Measurements from ENCODE around the gene POGK. TPM values are rescaled to one million over a fixed set of nuclear protein-coding genes. Genes with fewer than 3 reads are reported as not detected.

Gene POGK
- total RNA-seq, 1 experiment from 2014 or later, result 47.7 TPM

DNA sequence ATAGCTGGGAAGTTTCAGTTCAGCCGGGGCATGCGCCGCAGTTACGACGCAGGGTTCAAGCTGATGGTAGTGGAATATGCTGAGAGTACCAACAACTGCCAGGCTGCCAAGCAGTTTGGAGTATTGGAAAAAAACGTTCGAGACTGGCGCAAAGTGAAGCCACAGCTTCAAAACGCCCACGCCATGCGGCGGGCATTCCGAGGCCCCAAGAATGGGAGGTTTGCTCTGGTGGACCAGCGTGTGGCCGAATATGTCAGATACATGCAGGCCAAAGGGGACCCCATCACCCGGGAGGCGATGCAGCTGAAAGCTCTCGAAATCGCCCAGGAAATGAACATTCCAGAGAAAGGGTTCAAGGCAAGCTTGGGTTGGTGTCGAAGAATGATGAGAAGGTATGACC, 9.9 kb downstream of the POGK start:
- no peak overlapping the region for H3K4ac ChIP-seq (ENCODE audit: low read depth, low read length)
- H2BK12ac ChIP-seq (ENCODE audit: insufficient read length, low read depth, low read length), result no peak overlapping the region
- Mint-ChIP-seq H3K36me3 (ENCODE audit: insufficient read depth in 1 of 3, low read depth in 3 of 3) (peaks cover 66 to 97% (median 91%) of the 10 kb centered on the region in 3 experiments), H3K4me1 (peaks cover 3 to 5% of the 10 kb centered on the region in 2 experiments; a peak in 2 of 4 replicates), H3K27ac (0 out of 7 replicates have a peak overlapping the region, but pooled peaks of 1 of the 3 experiments have one; percentile 18), H3K27me3 (ENCODE audit: low read depth) (no peaks in the 10 kb centered on the region), H3K9me3 (no peaks in the 10 kb centered on the region), H3K4me3 (no peak overlapping the region)
- H3K23me2 ChIP-seq (ENCODE audit: insufficient read length, low read depth, low read length, poor library complexity, severe bottlenecking), result no peaks in the 10 kb centered on the region
- no peak overlapping the region for H3K14ac ChIP-seq (ENCODE audit: insufficient read depth, low read length)
- H3K79me2 ChIP-seq (ENCODE audit: insufficient read depth, low read length), result no peaks in the 10 kb centered on the region
- H4K8ac ChIP-seq (replicated peaks; ENCODE audit: insufficient read length, low read depth, low read length), result no peak overlapping the region
- no peak overlapping the region for H4K5ac ChIP-seq (ENCODE audit: insufficient read length, low read depth, low read length)
- H2BK120ac ChIP-seq (ENCODE audit: low read depth, low read length, poor library complexity, severe bottlenecking), result no peak overlapping the region
- no peaks in the 10 kb centered on the region for H3K27me3 ChIP-seq (ENCODE audit: insufficient read depth, low read length)
- no peak overlapping the region for H2BK5ac ChIP-seq (ENCODE audit: insufficient read length, low read length)
- no peak overlapping the region for H3K23ac ChIP-seq (ENCODE audit: insufficient read length, low read depth, low read length)
- H3K4me2 ChIP-seq (ENCODE audit: insufficient read depth, insufficient read length, low read length), result no peak overlapping the region
- TF ChIP-seq CTCF (conservative IDR thresholded peaks at IDR 0.05), result no peak
- no peaks in the 10 kb centered on the region for H3K9me3 ChIP-seq (ENCODE audit: control insufficient read depth, low read depth, low read length)
- no peak for DNase-seq
- H3K27ac ChIP-seq (ENCODE audit: insufficient read length, low read depth, low read length), result no peak overlapping the region
- no peak overlapping the region for H2AK5ac ChIP-seq (ENCODE audit: insufficient read length, low read length)
- H3K79me1 ChIP-seq (ENCODE audit: insufficient read depth, low read depth, low read length, poor library complexity, severe bottlenecking), result no peaks in the 10 kb centered on the region
- H3K4me1 ChIP-seq (ENCODE audit: insufficient read depth, low read length), result no peaks in the 10 kb centered on the region
- H3K18ac ChIP-seq (ENCODE audit: insufficient read length, low read depth, low read length), result no peak overlapping the region
- H3K9ac ChIP-seq (ENCODE audit: extremely low read depth, insufficient read length, low read length), result no peak overlapping the region
- WGBS (ENCODE audit: extremely low coverage, insufficient read length, low lambda C conversion rate), result no CpG with 5 or more reads among the region's 20 CpGs
- no peak overlapping the region for H2BK15ac ChIP-seq (ENCODE audit: low read depth, low read length)
- H3T11ph ChIP-seq (ENCODE audit: low read length), result no peak overlapping the region
- no peaks in the 10 kb centered on the region for H4K20me1 ChIP-seq (ENCODE audit: control insufficient read depth, insufficient read depth, insufficient read length)
- H2AFZ ChIP-seq (ENCODE audit: low read length), result no peak overlapping the region
- no peak overlapping the region for H2BK20ac ChIP-seq (ENCODE audit: low read depth, low read length, poor library complexity, severe bottlenecking)
- H3K56ac ChIP-seq (ENCODE audit: insufficient read length, low read depth, low read length), result no peak overlapping the region
- no peak overlapping the region for H4K91ac ChIP-seq (ENCODE audit: insufficient read length, low read depth, low read length)
